ENCODE data around the gene CDC42. TPM values are rescaled to one million over a fixed set of nuclear protein-coding genes. Genes with fewer than 3 reads are reported as not detected.

The CDC42 gene
- total RNA-seq, 1 donor from 2014 or later = 366 TPM

DNA sequence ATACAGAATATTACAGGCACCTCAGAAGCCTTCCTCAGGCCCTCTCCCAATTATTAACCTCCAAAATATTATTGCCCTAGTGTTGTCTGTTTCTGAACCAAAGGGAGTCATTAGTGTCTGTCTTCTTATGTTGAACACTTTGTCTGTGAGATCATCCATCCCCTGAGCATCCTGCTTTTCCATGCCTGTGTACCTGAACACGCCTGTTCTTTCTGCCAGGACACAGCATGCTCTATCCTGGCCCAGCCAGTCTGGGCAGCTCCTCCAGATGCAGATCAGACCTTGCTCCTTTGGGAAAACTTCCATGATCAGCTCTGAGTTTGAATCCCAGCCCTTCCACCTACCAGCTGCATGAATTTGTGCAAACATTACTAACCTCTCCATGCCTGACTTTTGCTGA is 11.0 kb upstream of the CDC42 start:
- DNase-seq (ENCODE audit: low read depth) (no peak), FAIRE-seq (no peak)
- Histone ChIP-seq H2AFZ (ENCODE audit: low read depth, low read length) (no peak overlapping the region), H3K27ac (ENCODE audit: low read depth, low read length) (no peak overlapping the region), H3K36me3 (ENCODE audit: insufficient read depth, low read length) (no peaks in the 10 kb centered on the region), H3K79me2 (ENCODE audit: insufficient read depth, low read length) (no peaks in the 10 kb centered on the region), H3K27me3 (ENCODE audit: insufficient read depth, low read length) (no peaks in the 10 kb centered on the region), H4K20me1 (ENCODE audit: insufficient read depth, low read length) (no peaks in the 10 kb centered on the region), H3K9ac (ENCODE audit: low read length) (no peak overlapping the region), H3K4me1 (ENCODE audit: insufficient read depth, low read length) (peaks cover 21% of the 10 kb centered on the region), H3K4me3 (ENCODE audit: insufficient read depth, low read depth, low read length) (no peak overlapping the region), H3K9me3 (ENCODE audit: insufficient read depth, low read depth, low read length) (peaks cover 2% of the 10 kb centered on the region), H3K4me2 (ENCODE audit: low read length) (no peak overlapping the region)
- H3K4me3 Mint-ChIP-seq (ENCODE audit: unreplicated experiment) = no peak overlapping the region
- TF ChIP-seq CTCF (IDR thresholded peaks at IDR 0.05; ENCODE audit: insufficient read depth, low read depth, low read length) = no peak
- TF ChIP-seq EZH2 (IDR thresholded peaks at IDR 0.05; ENCODE audit: insufficient read depth, low read length) = no peak
- no peaks in the 10 kb centered on the region for H3K36me3 Mint-ChIP-seq (ENCODE audit: low read depth, unreplicated experiment)
- H3K9me3 Mint-ChIP-seq (ENCODE audit: unreplicated experiment) = peaks cover 4% of the 10 kb centered on the region
- no peak overlapping the region for H3K27ac Mint-ChIP-seq (ENCODE audit: unreplicated experiment)
- peaks cover 13% of the 10 kb centered on the region for H3K4me1 Mint-ChIP-seq (ENCODE audit: low read depth, unreplicated experiment)
- no peaks in the 10 kb centered on the region for H3K27me3 Mint-ChIP-seq (ENCODE audit: low read depth, unreplicated experiment)

- no peak for FAIRE-seq
- H3K9me3 Mint-ChIP-seq (ENCODE audit: unreplicated experiment) = peaks cover 4% of the 10 kb centered on the region
- Histone ChIP-seq H3K4me2 (ENCODE audit: low read length) (no peak overlapping the region), H3K79me2 (ENCODE audit: insufficient read depth, low read length) (no peaks in the 10 kb centered on the region), H2AFZ (ENCODE audit: low read depth, low read length) (no peak overlapping the region), H3K9ac (ENCODE audit: low read length) (no peak overlapping the region), H4K20me1 (ENCODE audit: insufficient read depth, low read length) (no peaks in the 10 kb centered on the region), H3K4me1 (ENCODE audit: insufficient read depth, low read length) (peaks cover 21% of the 10 kb centered on the region), H3K4me3 (ENCODE audit: insufficient read depth, low read depth, low read length) (no peak overlapping the region), H3K27ac (ENCODE audit: low read depth, low read length) (no peak overlapping the region), H3K27me3 (ENCODE audit: insufficient read depth, low read length) (no peaks in the 10 kb centered on the region), H3K9me3 (ENCODE audit: insufficient read depth, low read depth, low read length) (peaks cover 2% of the 10 kb centered on the region), H3K36me3 (ENCODE audit: insufficient read depth, low read length) (no peaks in the 10 kb centered on the region)
- no peaks in the 10 kb centered on the region for H3K27me3 Mint-ChIP-seq (ENCODE audit: low read depth, unreplicated experiment)
- TF ChIP-seq CTCF (IDR thresholded peaks at IDR 0.05; ENCODE audit: insufficient read depth, low read depth, low read length) = no peak
- TF ChIP-seq EZH2 (IDR thresholded peaks at IDR 0.05; ENCODE audit: insufficient read depth, low read length) = no peak
- peak overlapping the region; percentile 15 for H3K27ac Mint-ChIP-seq (ENCODE audit: unreplicated experiment)
- DNase-seq (ENCODE audit: low read depth) = no peak
- H3K36me3 Mint-ChIP-seq (ENCODE audit: low read depth, unreplicated experiment) = no peaks in the 10 kb centered on the region
- H3K4me1 Mint-ChIP-seq (ENCODE audit: low read depth, unreplicated experiment) = peaks cover 13% of the 10 kb centered on the region
- no peak overlapping the region for H3K4me3 Mint-ChIP-seq (ENCODE audit: unreplicated experiment)
These were observed 9.2 kb upstream of the CDC42 start for GRCh38 chr1:22043198-22043769.

GRCh38 chr1:22044690-22045420 is 7.7 kb upstream of the CDC42 start:
- H3K4me1 ChIP-seq (ENCODE audit: insufficient read depth, low read length) = peaks cover 18% of the 10 kb centered on the region
- TF ChIP-seq EZH2 (IDR thresholded peaks at IDR 0.05; ENCODE audit: insufficient read depth, low read length) (no peak), CTCF (IDR thresholded peaks at IDR 0.05; ENCODE audit: insufficient read depth, low read depth, low read length) (no peak)
- no peaks in the 10 kb centered on the region for H3K36me3 Mint-ChIP-seq (ENCODE audit: low read depth, unreplicated experiment)
- peak overlapping the region; percentile 82 for H3K4me2 ChIP-seq (ENCODE audit: low read length)
- H2AFZ ChIP-seq (ENCODE audit: low read depth, low read length) = no peak overlapping the region
- H3K9me3 Mint-ChIP-seq (ENCODE audit: unreplicated experiment) = peaks cover 4% of the 10 kb centered on the region
- H3K4me3 Mint-ChIP-seq (ENCODE audit: unreplicated experiment) = peak overlapping the region; percentile 27
- no peaks in the 10 kb centered on the region for H3K27me3 ChIP-seq (ENCODE audit: insufficient read depth, low read length)
- peak overlapping the region; percentile 70 for H3K9ac ChIP-seq (ENCODE audit: low read length)
- H3K79me2 ChIP-seq (ENCODE audit: insufficient read depth, low read length) = no peaks in the 10 kb centered on the region
- DNase-seq (ENCODE audit: low read depth) (peak; percentile 80), FAIRE-seq (no peak)
- H3K4me1 Mint-ChIP-seq (ENCODE audit: low read depth, unreplicated experiment) = peaks cover 13% of the 10 kb centered on the region
- H3K27ac Mint-ChIP-seq (ENCODE audit: unreplicated experiment) = peak overlapping the region; percentile 91
- H3K4me3 ChIP-seq (ENCODE audit: insufficient read depth, low read depth, low read length) = peak overlapping the region; percentile 36
- peaks cover 2% of the 10 kb centered on the region for H3K9me3 ChIP-seq (ENCODE audit: insufficient read depth, low read depth, low read length)
- H3K27ac ChIP-seq (ENCODE audit: low read depth, low read length) = peak overlapping the region; percentile 92
- no peaks in the 10 kb centered on the region for H3K27me3 Mint-ChIP-seq (ENCODE audit: low read depth, unreplicated experiment)
- no peaks in the 10 kb centered on the region for H4K20me1 ChIP-seq (ENCODE audit: insufficient read depth, low read length)
- no peaks in the 10 kb centered on the region for H3K36me3 ChIP-seq (ENCODE audit: insufficient read depth, low read length)

All from astrocyte (in vitro differentiated cells and primary cell).